Measurements from ENCODE around the gene KRTAP10-12. TPM values are rescaled to one million over a fixed set of nuclear protein-coding genes. Genes with fewer than 3 reads are reported as not detected.

Gene KRTAP10-12
- total RNA-seq, 3 donors from 2014 or later = not detected

GRCh38 chr21:44708213-44708865, 11.4 kb downstream of the KRTAP10-12 start:
- Histone ChIP-seq H3K9me3 (peaks cover 0 to 5% of the 10 kb centered on the region in 2 donors), H3K4me3 (no peak overlapping the region), H3K4me1 (peaks cover 0 to 13% of the 10 kb centered on the region in 2 donors), H3K36me3 (no peaks in the 10 kb centered on the region), H3K27ac (no peak overlapping the region), H3K27me3 (peaks cover 5 to 91% of the 10 kb centered on the region in 2 donors)
- no peak for TF ChIP-seq POLR2A (IDR thresholded peaks at IDR 0.05)
- no peak for DNase-seq (ENCODE audit: low spot score in 2 of 2)
- intact Hi-C loops (cut with DNase I; ENCODE audit: low total_unique reads) = no loop called here

DNA sequence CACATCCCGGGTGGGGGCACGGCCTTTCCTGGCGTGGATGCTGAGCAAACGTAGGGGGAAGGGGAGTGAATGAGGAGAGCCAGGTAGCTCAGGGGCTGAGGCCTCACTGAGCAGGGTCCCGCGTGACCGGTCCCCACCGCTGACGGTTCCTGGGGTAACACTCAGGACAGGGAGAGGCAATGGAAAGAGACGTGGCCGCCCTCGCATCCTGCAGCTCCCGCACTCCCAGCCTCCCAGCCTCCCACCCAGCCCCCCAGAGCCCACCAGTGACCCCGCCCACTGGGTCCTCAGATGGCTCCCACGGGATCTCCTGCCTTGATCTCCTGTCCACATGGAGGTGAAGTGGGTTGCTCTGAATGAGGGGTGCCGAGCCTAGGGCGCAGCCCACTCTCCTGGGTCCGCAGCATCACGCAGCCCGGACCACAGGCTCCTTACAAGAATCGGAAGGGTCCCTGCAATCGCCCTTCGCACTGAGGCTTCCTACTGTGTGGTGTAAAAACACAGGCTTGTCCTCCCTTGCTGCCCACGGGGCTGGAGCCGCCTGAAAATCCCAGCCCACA, 12.0 kb downstream of the KRTAP10-12 start:
- Histone ChIP-seq H3K27ac (no peak overlapping the region), H3K4me3 (peak overlapping the region in 1 of 3 donors; percentile 28), H3K4me1 (peaks cover 0 to 13% of the 10 kb centered on the region in 2 donors), H3K9me3 (peaks cover 0 to 5% of the 10 kb centered on the region in 2 donors), H3K36me3 (no peaks in the 10 kb centered on the region), H3K27me3 (peaks cover 5 to 91% of the 10 kb centered on the region in 2 donors)
- intact Hi-C loops (cut with DNase I; ENCODE audit: low total_unique reads) = no loop called here
- TF ChIP-seq POLR2AphosphoS5 (IDR thresholded peaks at IDR 0.05) (no peak), POLR2A (IDR thresholded peaks at IDR 0.05) (no peak), CTCF (IDR thresholded peaks at IDR 0.05) (no peak)
- DNase-seq (ENCODE audit: low spot score in 2 of 2) = no peak

GRCh38 chr21:44709426-44710293, 12.7 kb downstream of the KRTAP10-12 start:
- DNase-seq (ENCODE audit: low spot score in 2 of 2) = peak in 1 of 2 donors; percentile 50
- Histone ChIP-seq H3K36me3 (no peaks in the 10 kb centered on the region), H3K4me3 (peak overlapping the region in 2 of 3 donors; percentile 11 to 28), H3K27ac (no peak overlapping the region), H3K9me3 (peaks cover 0 to 5% of the 10 kb centered on the region in 2 donors), H3K27me3 (peaks cover 5 to 90% of the 10 kb centered on the region in 2 donors), H3K4me1 (peaks cover 0 to 13% of the 10 kb centered on the region in 2 donors)
- intact Hi-C loops (cut with DNase I; ENCODE audit: low total_unique reads) = no loop called here
- no peak for TF ChIP-seq POLR2AphosphoS5 (IDR thresholded peaks at IDR 0.05)
- TF ChIP-seq POLR2A (IDR thresholded peaks at IDR 0.05) = no peak
- TF ChIP-seq CTCF (IDR thresholded peaks at IDR 0.05) = no peak

GRCh38 chr21:44710294-44710665, 13.3 kb downstream of the KRTAP10-12 start:
- Histone ChIP-seq H3K27ac (no peak overlapping the region), H3K4me3 (peak overlapping the region in 1 of 3 donors; percentile 28), H3K9me3 (peaks cover 0 to 5% of the 10 kb centered on the region in 2 donors), H3K36me3 (no peaks in the 10 kb centered on the region), H3K4me1 (peaks cover 0 to 13% of the 10 kb centered on the region in 2 donors), H3K27me3 (peaks cover 5 to 93% of the 10 kb centered on the region in 2 donors)
- no peak for DNase-seq (ENCODE audit: low spot score in 2 of 2)
- intact Hi-C loops (cut with DNase I; ENCODE audit: low total_unique reads) = no loop called here
- TF ChIP-seq POLR2AphosphoS5 (IDR thresholded peaks at IDR 0.05) (no peak), POLR2A (IDR thresholded peaks at IDR 0.05) (no peak)

- no peak for DNase-seq (ENCODE audit: low spot score in 2 of 2)
- H3K27me3 ChIP-seq = peaks cover 5 to 95% of the 10 kb centered on the region in 2 donors
- H3K4me1 ChIP-seq = peaks cover 0 to 13% of the 10 kb centered on the region in 2 donors
- TF ChIP-seq CTCF (IDR thresholded peaks at IDR 0.05) = no peak
- no peak for TF ChIP-seq POLR2AphosphoS5 (IDR thresholded peaks at IDR 0.05)
- TF ChIP-seq POLR2A (IDR thresholded peaks at IDR 0.05) = no peak
- intact Hi-C loops (cut with DNase I; ENCODE audit: low total_unique reads) = no loop called here
- no peaks in the 10 kb centered on the region for H3K36me3 ChIP-seq
- H3K9me3 ChIP-seq = peaks cover 0 to 4% of the 10 kb centered on the region in 2 donors
- no peak overlapping the region for H3K27ac ChIP-seq
- H3K4me3 ChIP-seq = no peak overlapping the region
Observed at GRCh38 chr21:44710756-44711326, 13.9 kb downstream of the KRTAP10-12 start.

Measured in breast epithelium (tissue), 4 donors.